Motor neuron (in vitro differentiated cells): ENCODE measurements around the gene ASTN1. TPM values are rescaled to one million over a fixed set of nuclear protein-coding genes. Genes with fewer than 3 reads are reported as not detected.

Experiments
- ATAC-seq, 8 experiments: fragments of 200-7000 bp; cut with Tn5 transposase; replicated peaks in 6 of 8; 2 replicates each; pipeline ENCODE4 v1.8.0; 2021; ENCODE audit warnings: mild to moderate bottlenecking in 8 of 8, moderate library complexity in 8 of 8
- H3K27ac ChIP-seq, 2 donors: fragments of 250-450 bp; sonication (Bioruptor Pico); 2 replicates each; pipeline ENCODE4 v1.9.0; 2021; ENCODE audit warnings: antibody characterized with exemption in 2 of 2, mild to moderate bottlenecking in 2 of 2, moderate library complexity in 1 of 2
- H3K4me1 ChIP-seq, 2 donors: fragments of 250-450 bp; sonication (Bioruptor Pico); replicated peaks in 1 of 2; 2 replicates each; pipeline ENCODE4 v1.6.1; 2021; ENCODE audit warnings: antibody characterized with exemption in 2 of 2, mild to moderate bottlenecking in 2 of 2, moderate library complexity in 1 of 2
- H3K4me3 ChIP-seq, 5 donors: fragments of 250-450 bp; sonication (Bioruptor Pico); 2 replicates each; pipeline ENCODE4 v1.9.0; 2021; ENCODE audit warnings: antibody characterized with exemption in 5 of 5, mild to moderate bottlenecking in 5 of 5, moderate library complexity in 4 of 5
- WGBS, 10 experiments: fragments of 450-650 bp; shearing (Covaris generic); methylation state at CpG; one replicate each; pipeline ENCODE4 v1.0.0; 2022; 5-methylcytosine and 5-hydroxymethylcytosine counted together
- in situ Hi-C, 9 experiments: fragments of 400-800 bp; cut with MboI; loops; one replicate each; pipeline ENCODE4 v1.15.0; 2021; ENCODE audit warnings: low sequenced_read_pairs in 9 of 9, low pct_unique_long_range_greater_than_20kb in 2 of 9; ENCODE audit not compliant: unreplicated experiment in 9 of 9
- total RNA-seq, 8 experiments: library from RNA; unstranded; fragments of 300-600 nt; gene quantifications; 2 replicates each; pipeline versions ENCODE4 v1.2.3 to v1.2.4, GENCODE V29; 2022

ASTN1 gene
- total RNA-seq, 8 experiments from 2014 or later, result 0.10 to 89.1 (median 37.5) TPM

DNA sequence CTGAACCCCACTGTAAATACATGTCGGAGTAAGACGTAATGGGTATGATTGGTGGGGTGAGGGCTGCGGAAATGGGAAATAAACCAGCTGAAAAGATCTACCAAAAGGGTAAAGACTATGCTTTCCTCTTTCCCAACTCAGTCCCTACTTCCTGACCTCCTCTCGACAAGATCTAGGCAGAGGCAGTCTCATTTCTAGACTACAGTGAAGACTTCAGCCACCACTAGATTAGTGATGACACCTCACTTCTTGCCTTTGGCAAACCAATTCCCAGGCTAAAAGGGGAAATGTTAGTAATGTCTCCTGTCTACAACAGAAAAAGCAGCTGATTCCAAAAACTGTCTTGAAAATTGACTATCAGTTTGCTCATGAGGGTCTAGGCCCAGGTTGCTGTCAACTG, 219.9 kb downstream of the ASTN1 start:
- no peak for ATAC-seq
- H3K4me1 ChIP-seq, result no peaks in the 10 kb centered on the region
- in situ Hi-C loops, result no loop called here
- H3K4me3 ChIP-seq, result no peak overlapping the region
- no peak overlapping the region for H3K27ac ChIP-seq
- 46 to 100% (median 92%) methylated on average over 1 to 4 of the region's 4 CpGs for WGBS, 10 experiments

DNA sequence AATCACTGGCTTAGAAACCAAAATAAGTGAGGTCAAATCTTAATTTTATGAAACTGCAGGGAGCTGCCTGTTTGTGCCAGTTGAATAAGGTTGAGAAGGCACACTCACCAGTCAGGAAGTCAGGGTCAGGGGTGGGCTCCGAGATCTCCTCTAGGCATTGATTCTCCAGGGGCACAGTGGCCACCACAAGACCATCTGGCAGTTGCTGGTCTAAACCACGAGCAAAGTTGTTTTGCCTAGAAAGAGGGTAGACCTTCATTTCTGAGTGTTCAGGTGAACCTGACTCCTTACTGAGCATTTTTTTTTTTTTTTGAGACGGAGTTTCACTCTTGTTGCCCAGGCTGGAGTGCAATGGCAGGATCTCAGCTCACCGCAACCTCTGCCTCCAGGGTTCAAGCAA, 220.7 kb downstream of the ASTN1 start:
- in situ Hi-C loops, result no loop called here
- Histone ChIP-seq H3K4me1 (no peaks in the 10 kb centered on the region), H3K27ac (no peak overlapping the region), H3K4me3 (no peak overlapping the region)
- no peak for ATAC-seq
- 20 to 97% (median 63%) methylated on average over 1 to 4 of the region's 4 CpGs; no CpG with 5 or more reads in 3 of the 10 experiments for WGBS, 10 experiments

GRCh38 chr1:176942346-176942745, 222.2 kb downstream of the ASTN1 start:
- WGBS, 10 experiments, result 83 to 100% (median 100%) methylated on average over 1 of the region's 1 CpG; no CpG with 5 or more reads in 4 of the 10 experiments
- no peak overlapping the region for H3K4me3 ChIP-seq
- in situ Hi-C loops, result no loop called here
- no peak overlapping the region for H3K27ac ChIP-seq
- H3K4me1 ChIP-seq, result no peaks in the 10 kb centered on the region
- ATAC-seq, result no peak

- no peak overlapping the region for H3K27ac ChIP-seq
- no peak overlapping the region for H3K4me3 ChIP-seq
- 0 to 100% (median 73%) methylated on average over 1 to 2 of the region's 2 CpGs; no CpG with 5 or more reads in 2 of the 10 experiments for WGBS, 10 experiments
- peak in 1 of 8 experiments; percentile 30 for ATAC-seq
- in situ Hi-C loops, result no loop called here
- no peaks in the 10 kb centered on the region for H3K4me1 ChIP-seq
These were observed 224.5 kb downstream of the ASTN1 start for GRCh38 chr1:176939993-176940392.

DNA sequence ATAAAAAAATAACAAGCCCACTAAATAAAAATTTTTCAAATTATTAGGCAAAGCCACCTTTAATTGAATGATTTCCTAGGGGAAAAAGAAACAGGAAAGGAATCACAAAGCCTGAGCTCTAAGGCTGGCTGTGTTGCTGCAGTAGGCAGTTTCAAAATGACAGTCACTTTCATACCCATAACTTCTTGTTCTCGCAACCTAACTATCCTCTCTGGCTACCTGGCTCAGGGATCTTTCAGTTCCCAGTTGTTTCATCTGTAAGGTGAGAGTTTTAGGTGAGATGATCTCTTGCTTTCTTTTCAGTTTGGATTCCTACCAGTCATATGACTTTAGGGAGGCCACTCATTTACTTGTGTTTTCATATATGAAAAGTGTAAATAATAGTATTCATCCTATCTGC, 226.1 kb downstream of the ASTN1 start:
- Histone ChIP-seq H3K4me3 (no peak overlapping the region), H3K4me1 (no peaks in the 10 kb centered on the region), H3K27ac (no peak overlapping the region)
- no peak for ATAC-seq
- 17 to 100% (median 94%) methylated on average over 1 of the region's 1 CpG; no CpG with 5 or more reads in 3 of the 10 experiments for WGBS, 10 experiments
- in situ Hi-C loops, result no loop called here

GRCh38 chr1:176934370-176934769, 230.1 kb downstream of the ASTN1 start:
- in situ Hi-C loops, result no loop called here
- no peak for ATAC-seq
- Histone ChIP-seq H3K4me3 (no peak overlapping the region), H3K27ac (no peak overlapping the region), H3K4me1 (no peaks in the 10 kb centered on the region)
- WGBS, 10 experiments, result 33 to 100% (median 88%) methylated on average over 3 to 4 of the region's 4 CpGs

DNA sequence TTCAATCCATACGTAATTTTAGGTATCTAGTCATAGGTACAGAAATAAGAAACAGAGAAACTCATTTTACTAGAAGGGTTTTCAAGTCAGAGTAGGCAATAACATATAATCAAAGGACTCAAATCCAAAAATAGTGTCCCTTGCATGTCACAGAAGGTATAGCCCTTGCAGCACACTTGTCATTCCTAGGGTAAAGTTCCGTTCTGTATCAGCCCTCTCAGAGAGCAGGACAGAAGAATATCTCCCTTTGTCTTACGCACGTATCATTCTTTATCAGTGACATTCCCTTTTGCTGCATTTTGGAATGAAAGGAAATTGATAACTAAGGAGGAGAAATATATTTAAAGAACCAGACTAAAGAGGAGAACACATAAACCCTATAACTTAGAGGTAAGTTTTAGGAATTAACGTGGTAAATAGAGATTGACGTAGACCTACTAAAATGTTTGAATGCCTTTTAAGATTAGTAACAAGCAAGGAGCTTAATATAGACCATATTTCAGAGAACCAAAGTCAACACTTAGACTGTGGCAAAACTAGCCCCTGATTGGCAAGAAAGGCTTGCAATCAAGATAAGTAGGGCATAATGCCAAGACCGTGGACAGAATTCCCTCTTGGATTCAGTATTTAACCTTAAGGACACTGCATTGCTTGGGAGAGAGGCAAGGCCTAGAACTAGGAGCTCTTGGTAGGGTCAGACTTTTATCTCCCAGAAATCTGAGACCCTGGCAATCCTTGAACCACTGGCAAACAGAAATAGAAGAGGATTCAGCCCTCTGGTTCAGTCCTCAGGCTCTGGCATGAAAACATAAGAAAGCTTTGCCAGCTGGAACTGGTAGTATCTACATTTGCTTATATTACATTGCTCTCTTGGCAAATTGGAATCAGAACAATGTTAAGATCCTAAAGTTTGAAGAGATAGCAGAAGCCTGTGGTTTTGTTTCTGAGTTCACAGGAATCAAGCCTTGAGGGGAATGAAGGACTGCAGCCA, 232.1 kb downstream of the ASTN1 start:
- Histone ChIP-seq H3K4me1 (no peaks in the 10 kb centered on the region), H3K27ac (no peak overlapping the region), H3K4me3 (no peak overlapping the region)
- in situ Hi-C loops, result no loop called here
- 20 to 100% (median 88%) methylated on average over 3 to 7 of the region's 7 CpGs; no CpG with 5 or more reads in 1 of the 10 experiments for WGBS, 10 experiments
- ATAC-seq, result no peak

GRCh38 chr1:176931526-176931925, 233.0 kb downstream of the ASTN1 start:
- in situ Hi-C loops, result no loop called here
- H3K4me1 ChIP-seq, result peaks cover 0 to 3% of the 10 kb centered on the region in 2 donors
- WGBS, 10 experiments, result 50 to 100% (median 95%) methylated on average over 1 of the region's 1 CpG; no CpG with 5 or more reads in 6 of the 10 experiments
- no peak overlapping the region for H3K4me3 ChIP-seq
- H3K27ac ChIP-seq, result no peak overlapping the region
- ATAC-seq, result no peak

GRCh38 chr1:176926330-176927086, 238.0 kb downstream of the ASTN1 start:
- WGBS, 10 experiments, result 0 to 88% (median 66%) methylated on average over 1 to 5 of the region's 5 CpGs
- in situ Hi-C loops, result no loop called here
- peaks cover 3% of the 10 kb centered on the region in 2 donors for H3K4me1 ChIP-seq
- peak in 4 of 8 experiments; percentile 29 to 93 (median 42) for ATAC-seq
- no peak overlapping the region for H3K27ac ChIP-seq
- H3K4me3 ChIP-seq, result no peak overlapping the region

DNA sequence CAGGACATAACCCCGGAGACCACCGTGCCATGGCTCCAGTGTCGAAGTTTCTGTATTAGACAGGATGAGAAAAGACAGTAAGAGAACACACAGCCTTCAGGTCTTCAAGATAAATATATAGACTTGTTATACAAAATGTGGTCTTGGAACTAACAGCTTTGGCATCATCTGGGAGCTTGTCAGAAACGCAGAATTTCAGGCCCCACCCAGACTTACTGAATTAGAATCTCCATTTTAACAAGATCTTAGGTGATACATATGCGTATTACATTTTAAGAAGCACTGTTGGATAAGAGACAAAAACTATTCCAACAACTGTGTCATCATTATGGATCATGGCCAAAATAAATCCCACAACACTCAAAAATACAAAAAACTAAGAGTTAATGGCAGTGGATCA, 239.3 kb downstream of the ASTN1 start:
- Histone ChIP-seq H3K27ac (no peak overlapping the region), H3K4me3 (no peak overlapping the region), H3K4me1 (peaks cover 3% of the 10 kb centered on the region in 2 donors)
- WGBS, 10 experiments, result 33 to 100% (median 91%) methylated on average over 1 to 5 of the region's 5 CpGs
- ATAC-seq, result peak in 3 of 8 experiments; percentile 58 to 87 (median 76)
- in situ Hi-C loops, result no loop called here

DNA sequence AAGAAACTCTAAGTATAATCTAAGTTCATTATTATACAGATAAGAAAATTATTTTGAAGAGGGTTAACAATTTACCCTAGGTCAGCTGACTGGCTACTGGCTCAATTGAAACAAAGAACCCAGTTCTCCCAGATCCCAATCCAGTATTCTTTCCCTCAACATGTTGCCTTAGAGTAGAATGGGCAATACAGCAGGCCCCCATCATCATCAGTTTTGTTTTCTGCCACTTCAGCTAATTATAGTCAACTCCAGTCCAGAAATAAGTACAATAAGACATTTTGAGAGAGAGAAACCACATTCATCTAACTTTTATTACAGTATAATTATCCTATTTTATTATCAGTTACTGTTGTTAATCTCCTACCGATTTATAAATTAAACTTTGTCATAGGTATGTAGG, 241.2 kb downstream of the ASTN1 start:
- H3K4me3 ChIP-seq, result no peak overlapping the region
- in situ Hi-C loops, result loop anchor here in 2 of 9 experiments (25.0 kb wide), 2 partner anchors 264 to 1014 kb away; no protein-coding TSS in a partner anchor
- H3K4me1 ChIP-seq, result peaks cover 3% of the 10 kb centered on the region in 2 donors
- 18 to 100% (median 94%) methylated on average over 1 of the region's 1 CpG; no CpG with 5 or more reads in 3 of the 10 experiments for WGBS, 10 experiments
- ATAC-seq, result no peak
- no peak overlapping the region for H3K27ac ChIP-seq

GRCh38 chr1:176919386-176920378, 244.8 kb downstream of the ASTN1 start:
- no peaks in the 10 kb centered on the region for H3K4me1 ChIP-seq
- WGBS, 10 experiments, result 15 to 100% (median 82%) methylated on average over 3 to 8 of the region's 8 CpGs
- in situ Hi-C loops, result loop anchor here in 2 of 9 experiments (25.0 kb wide), 2 partner anchors 268 to 1018 kb away; no protein-coding TSS in a partner anchor
- H3K27ac ChIP-seq, result no peak overlapping the region
- no peak for ATAC-seq
- H3K4me3 ChIP-seq, result no peak overlapping the region
